ENCODE results near the gene SPATA2. TPM values are rescaled to one million over a fixed set of nuclear protein-coding genes. Genes with fewer than 3 reads are reported as not detected.

Gene SPATA2
- total and polyA plus RNA-seq, 2 of the 13 experiments (the other 11 are each of a cell fraction or from before 2014, with no cell fraction given) = 3.2 to 8.7 TPM

DNA sequence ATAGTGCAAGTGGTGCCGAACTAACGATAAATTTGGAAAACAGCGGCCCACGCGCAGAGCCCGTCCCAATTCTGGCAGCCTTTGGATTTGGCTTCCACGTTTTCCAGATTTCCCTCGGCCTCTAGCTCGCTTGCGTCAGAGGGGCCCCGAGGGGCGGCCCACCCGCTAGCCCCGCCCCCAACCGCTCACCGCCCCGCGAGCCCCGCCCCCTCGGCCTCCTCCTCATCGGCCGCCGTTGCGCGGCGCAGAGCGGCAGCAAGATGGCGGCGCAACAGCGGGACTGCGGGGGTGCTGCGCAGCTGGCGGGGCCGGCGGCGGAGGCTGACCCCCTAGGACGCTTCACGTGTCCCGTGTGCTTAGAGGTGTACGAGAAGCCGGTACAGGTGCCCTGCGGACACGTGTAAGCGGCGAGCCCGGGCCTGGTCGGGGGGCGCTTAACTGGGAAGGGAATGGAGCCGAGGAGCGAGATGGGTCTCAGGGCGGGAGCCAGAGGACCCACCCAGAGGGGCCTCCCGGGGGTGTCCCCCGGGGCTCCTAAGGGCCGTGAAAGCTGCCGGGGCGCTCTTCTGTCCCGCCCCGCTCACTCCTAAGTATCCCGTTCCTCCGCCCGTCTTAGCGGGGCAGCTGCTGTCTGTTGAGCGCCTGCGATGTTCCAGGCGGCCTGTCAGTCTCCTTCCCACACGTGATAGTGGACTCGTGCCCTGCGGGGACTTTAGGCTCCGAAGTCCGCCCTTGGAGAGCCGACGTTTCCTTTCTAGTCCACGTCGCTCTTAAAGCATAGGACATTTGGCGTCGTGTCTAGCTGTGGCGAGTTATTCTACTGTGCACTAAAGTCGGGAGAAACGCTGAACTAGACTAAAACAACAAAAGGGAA is 21.1 kb upstream of the SPATA2 start, which contains the start of gene RNF114 (continued):
- TF ChIP-seq, protein P1, sequence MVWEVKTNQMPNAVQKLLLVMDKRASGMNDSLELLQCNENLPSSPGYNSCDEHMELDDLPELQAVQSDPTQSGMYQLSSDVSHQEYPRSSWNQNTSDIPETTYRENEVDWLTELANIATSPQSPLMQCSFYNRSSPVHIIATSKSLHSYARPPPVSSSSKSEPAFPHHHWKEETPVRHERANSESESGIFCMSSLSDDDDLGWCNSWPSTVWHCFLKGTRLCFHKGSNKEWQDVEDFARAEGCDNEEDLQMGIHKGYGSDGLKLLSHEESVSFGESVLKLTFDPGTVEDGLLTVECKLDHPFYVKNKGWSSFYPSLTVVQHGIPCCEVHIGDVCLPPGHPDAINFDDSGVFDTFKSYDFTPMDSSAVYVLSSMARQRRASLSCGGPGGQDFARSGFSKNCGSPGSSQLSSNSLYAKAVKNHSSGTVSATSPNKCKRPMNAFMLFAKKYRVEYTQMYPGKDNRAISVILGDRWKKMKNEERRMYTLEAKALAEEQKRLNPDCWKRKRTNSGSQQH (CRISPR knock-in tag; IDR thresholded peaks at IDR 0.05; ENCODE audit: low read depth) = peak; percentile 82; the same call in 1 of the 2 replicates
- TF ChIP-seq CCAR2 (optimal IDR thresholded peaks at IDR 0.05; ENCODE audit: low read depth, low read length) (no peak), HNF4A (CRISPR knock-in tag; IDR thresholded peaks at IDR 0.05) (no peak), CBX2 (IDR thresholded peaks at IDR 0.05; ENCODE audit: low read depth, low read length) (no peak), CBX2 (CRISPR knock-in tag; IDR thresholded peaks at IDR 0.05; ENCODE audit: low read depth) (no peak), ARNTL (CRISPR knock-in tag; IDR thresholded peaks at IDR 0.05) (peak; percentile 78; the same call in 1 of the 2 replicates), PHF20 (CRISPR knock-in tag; IDR thresholded peaks at IDR 0.05) (no peak; the same call in none of the 2 replicates), ZNF431 (CRISPR knock-in tag; IDR thresholded peaks at IDR 0.05; ENCODE audit: borderline replicate concordance, low read depth) (no peak), BHLHE40 (IDR thresholded peaks at IDR 0.05; ENCODE audit: low read length) (peak; percentile 35), CC2D1A (CRISPR knock-in tag; IDR thresholded peaks at IDR 0.05) (no peak), ZNF891 (CRISPR knock-in tag; IDR thresholded peaks at IDR 0.05) (peak; percentile 98), CREM (IDR thresholded peaks at IDR 0.05) (peak; percentile 67; the same call in 1 of the 2 replicates), CREM (CRISPR knock-in tag; IDR thresholded peaks at IDR 0.05) (no peak), NCOA2 (CRISPR knock-in tag; IDR thresholded peaks at IDR 0.05) (0 out of 2 replicates have a peak, but pooled peaks have one; percentile 3)
- TF ChIP-seq, protein P2, sequence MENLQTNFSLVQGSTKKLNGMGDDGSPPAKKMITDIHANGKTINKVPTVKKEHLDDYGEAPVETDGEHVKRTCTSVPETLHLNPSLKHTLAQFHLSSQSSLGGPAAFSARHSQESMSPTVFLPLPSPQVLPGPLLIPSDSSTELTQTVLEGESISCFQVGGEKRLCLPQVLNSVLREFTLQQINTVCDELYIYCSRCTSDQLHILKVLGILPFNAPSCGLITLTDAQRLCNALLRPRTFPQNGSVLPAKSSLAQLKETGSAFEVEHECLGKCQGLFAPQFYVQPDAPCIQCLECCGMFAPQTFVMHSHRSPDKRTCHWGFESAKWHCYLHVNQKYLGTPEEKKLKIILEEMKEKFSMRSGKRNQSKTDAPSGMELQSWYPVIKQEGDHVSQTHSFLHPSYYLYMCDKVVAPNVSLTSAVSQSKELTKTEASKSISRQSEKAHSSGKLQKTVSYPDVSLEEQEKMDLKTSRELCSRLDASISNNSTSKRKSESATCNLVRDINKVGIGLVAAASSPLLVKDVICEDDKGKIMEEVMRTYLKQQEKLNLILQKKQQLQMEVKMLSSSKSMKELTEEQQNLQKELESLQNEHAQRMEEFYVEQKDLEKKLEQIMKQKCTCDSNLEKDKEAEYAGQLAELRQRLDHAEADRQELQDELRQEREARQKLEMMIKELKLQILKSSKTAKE (CRISPR knock-in tag; IDR thresholded peaks at IDR 0.05; ENCODE audit: borderline replicate concordance) = peak; percentile 53; the same call in 1 of the 2 replicates
- TF ChIP-seq, protein P3, sequence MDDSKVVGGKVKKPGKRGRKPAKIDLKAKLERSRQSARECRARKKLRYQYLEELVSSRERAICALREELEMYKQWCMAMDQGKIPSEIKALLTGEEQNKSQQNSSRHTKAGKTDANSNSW (CRISPR knock-in tag; IDR thresholded peaks at IDR 0.05; ENCODE audit: borderline replicate concordance) = 0 out of 2 replicates have a peak, but pooled peaks have one; percentile 51
- TF ChIP-seq, protein P4, sequence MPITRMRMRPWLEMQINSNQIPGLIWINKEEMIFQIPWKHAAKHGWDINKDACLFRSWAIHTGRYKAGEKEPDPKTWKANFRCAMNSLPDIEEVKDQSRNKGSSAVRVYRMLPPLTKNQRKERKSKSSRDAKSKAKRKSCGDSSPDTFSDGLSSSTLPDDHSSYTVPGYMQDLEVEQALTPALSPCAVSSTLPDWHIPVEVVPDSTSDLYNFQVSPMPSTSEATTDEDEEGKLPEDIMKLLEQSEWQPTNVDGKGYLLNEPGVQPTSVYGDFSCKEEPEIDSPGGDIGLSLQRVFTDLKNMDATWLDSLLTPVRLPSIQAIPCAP (CRISPR knock-in tag; IDR thresholded peaks at IDR 0.05; ENCODE audit: low read depth) = no peak

All from HepG2 (cell line).